ENCODE data around the gene KLK1.
"Not testable (repeated sequence)": the region's sequence is repeated elsewhere in the genome, so short reads cannot be mapped to it uniquely, and the experiment has no call there.

Gene KLK1

DNA sequence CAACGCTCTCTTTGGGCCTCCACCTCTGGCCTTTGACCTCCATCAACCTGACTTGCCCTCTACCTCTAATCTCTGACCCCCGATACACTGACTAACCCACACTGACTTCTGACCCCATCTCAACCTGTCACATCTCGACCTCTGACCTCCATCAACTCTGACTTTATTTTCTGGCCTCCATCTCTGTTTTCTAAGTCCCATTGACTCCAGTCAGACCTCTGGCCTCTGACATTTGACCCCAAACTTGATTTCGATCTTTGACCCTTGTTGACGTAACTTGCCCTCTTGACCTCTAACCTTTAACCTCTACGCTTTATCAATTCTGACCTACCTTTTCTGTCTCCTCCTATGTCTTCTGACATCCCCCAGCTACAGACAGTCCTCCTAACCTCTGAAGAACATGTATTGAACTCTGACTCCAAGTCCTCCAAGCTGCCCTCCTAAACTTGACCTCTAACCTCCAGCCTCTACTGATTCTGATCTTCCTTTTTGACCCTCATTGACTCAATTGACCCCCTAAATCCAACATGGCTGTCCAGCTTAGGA is 32.6 kb downstream of the KLK1 start:
- Histone ChIP-seq H3K4me1 (ENCODE audit: insufficient read depth, poor library complexity, severe bottlenecking) (no peaks in the 10 kb centered on the region), H3K36me3 (ENCODE audit: low read depth) (no peaks in the 10 kb centered on the region), H3K9me3 (ENCODE audit: severe bottlenecking) (no peaks in the 10 kb centered on the region), H3K4me3 (ENCODE audit: severe bottlenecking) (no peak overlapping the region), H3K27me3 (ENCODE audit: insufficient read depth, poor library complexity, severe bottlenecking) (no peaks in the 10 kb centered on the region), H3K27ac (ENCODE audit: poor library complexity, severe bottlenecking) (no peak overlapping the region)
- no peak for DNase-seq (ENCODE audit: low spot score)
- TF ChIP-seq, protein P1, sequence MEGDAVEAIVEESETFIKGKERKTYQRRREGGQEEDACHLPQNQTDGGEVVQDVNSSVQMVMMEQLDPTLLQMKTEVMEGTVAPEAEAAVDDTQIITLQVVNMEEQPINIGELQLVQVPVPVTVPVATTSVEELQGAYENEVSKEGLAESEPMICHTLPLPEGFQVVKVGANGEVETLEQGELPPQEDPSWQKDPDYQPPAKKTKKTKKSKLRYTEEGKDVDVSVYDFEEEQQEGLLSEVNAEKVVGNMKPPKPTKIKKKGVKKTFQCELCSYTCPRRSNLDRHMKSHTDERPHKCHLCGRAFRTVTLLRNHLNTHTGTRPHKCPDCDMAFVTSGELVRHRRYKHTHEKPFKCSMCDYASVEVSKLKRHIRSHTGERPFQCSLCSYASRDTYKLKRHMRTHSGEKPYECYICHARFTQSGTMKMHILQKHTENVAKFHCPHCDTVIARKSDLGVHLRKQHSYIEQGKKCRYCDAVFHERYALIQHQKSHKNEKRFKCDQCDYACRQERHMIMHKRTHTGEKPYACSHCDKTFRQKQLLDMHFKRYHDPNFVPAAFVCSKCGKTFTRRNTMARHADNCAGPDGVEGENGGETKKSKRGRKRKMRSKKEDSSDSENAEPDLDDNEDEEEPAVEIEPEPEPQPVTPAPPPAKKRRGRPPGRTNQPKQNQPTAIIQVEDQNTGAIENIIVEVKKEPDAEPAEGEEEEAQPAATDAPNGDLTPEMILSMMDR (IDR thresholded peaks at IDR 0.05; ENCODE audit: poor library complexity, severe bottlenecking), result no peak
- ATAC-seq (ENCODE audit: low read depth), result no peak

DNA sequence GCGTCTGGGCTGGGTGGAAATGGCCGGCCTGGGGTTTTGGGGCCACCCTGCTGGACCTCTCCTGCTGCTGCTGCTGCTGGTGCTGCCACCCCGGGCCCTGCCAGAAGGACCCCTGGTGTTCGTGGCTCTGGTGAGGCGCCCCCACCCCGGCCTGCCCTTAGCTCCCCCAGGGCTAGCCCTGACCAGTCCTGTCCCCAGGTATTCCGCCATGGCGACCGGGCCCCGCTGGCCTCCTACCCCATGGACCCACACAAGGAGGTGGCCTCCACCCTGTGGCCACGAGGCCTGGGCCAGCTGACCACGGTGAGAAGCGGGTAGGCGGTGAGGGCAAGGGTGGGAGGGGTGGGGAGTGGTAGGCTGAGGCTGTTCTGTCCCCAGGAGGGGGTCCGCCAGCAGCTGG is 33.2 kb downstream of the KLK1 start, which contains the start of gene ACP4:
Gene ACP4 (plus strand): TSS at position 20 of the 400 bp plus-strand sequence. CDS start 0 bp downstream, at position 20.
- TF ChIP-seq, protein P1 (IDR thresholded peaks at IDR 0.05; ENCODE audit: poor library complexity, severe bottlenecking), result no peak
- H3K36me3 ChIP-seq (ENCODE audit: low read depth), result no peaks in the 10 kb centered on the region
- no peaks in the 10 kb centered on the region for H3K9me3 ChIP-seq (ENCODE audit: severe bottlenecking)
- no peaks in the 10 kb centered on the region for H3K27me3 ChIP-seq (ENCODE audit: insufficient read depth, poor library complexity, severe bottlenecking)
- no peak within 1 kb of the TSS for H3K4me3 ChIP-seq (ENCODE audit: severe bottlenecking)
- DNase-seq (ENCODE audit: low spot score), result no peak
- H3K4me1 ChIP-seq (ENCODE audit: insufficient read depth, poor library complexity, severe bottlenecking), result no peaks in the 10 kb centered on the region
- H3K27ac ChIP-seq (ENCODE audit: poor library complexity, severe bottlenecking), result no peak within 1 kb of the TSS
- no peak for ATAC-seq (ENCODE audit: low read depth)

DNA sequence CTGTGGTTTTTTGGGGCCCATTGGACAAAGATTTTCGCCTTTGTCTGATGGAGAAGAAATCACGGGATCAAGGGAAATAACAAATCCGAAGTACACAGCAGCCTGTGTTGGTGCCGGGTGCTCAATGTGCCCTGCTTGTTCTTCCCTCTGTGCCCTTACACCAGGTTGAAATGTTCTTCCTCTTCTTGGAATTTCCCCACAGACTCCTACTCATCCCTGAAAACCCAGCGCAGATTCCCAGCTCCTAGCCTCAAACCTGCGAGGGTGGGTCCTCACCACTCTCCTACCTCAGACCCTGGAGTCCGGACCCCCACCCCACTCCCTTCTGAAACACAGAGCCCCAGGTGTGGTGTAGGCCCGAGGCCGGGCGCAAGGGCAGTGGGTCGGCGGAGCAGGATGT is 38.3 kb downstream of the KLK1 start:
- H3K9me3 ChIP-seq (ENCODE audit: severe bottlenecking), result no peaks in the 10 kb centered on the region
- no peak overlapping the region for H3K27ac ChIP-seq (ENCODE audit: poor library complexity, severe bottlenecking)
- H3K4me1 ChIP-seq (ENCODE audit: insufficient read depth, poor library complexity, severe bottlenecking), result no peaks in the 10 kb centered on the region
- TF ChIP-seq, protein P1 (IDR thresholded peaks at IDR 0.05; ENCODE audit: poor library complexity, severe bottlenecking), result no peak
- ATAC-seq (ENCODE audit: low read depth), result no peak
- no peaks in the 10 kb centered on the region for H3K36me3 ChIP-seq (ENCODE audit: low read depth)
- DNase-seq (ENCODE audit: low spot score), result no peak
- no peak overlapping the region for H3K4me3 ChIP-seq (ENCODE audit: severe bottlenecking)
- H3K27me3 ChIP-seq (ENCODE audit: insufficient read depth, poor library complexity, severe bottlenecking), result peaks cover 4% of the 10 kb centered on the region

DNA sequence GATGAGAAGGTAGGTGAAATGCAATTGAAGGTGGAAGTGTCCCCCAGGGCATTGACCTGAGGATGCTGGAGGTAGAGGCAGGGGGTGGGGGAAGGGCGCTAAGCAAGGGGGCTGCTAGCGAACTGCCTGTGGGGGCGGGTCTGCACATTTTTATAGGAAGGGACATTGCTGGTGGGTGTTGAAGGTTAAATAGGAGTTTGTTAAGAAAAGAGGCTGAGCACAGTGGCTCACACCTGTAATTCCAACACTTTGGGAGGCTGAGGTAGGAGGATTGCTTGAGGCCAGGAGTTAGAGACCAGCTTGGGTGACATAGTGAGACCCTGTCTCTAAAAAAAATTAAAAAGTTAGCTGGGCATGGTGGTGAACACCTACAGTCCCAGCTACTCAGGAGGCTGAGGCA is 38.9 kb downstream of the KLK1 start:
- peaks cover 11% of the 10 kb centered on the region for H3K27me3 ChIP-seq (ENCODE audit: insufficient read depth, poor library complexity, severe bottlenecking)
- H3K36me3 ChIP-seq (ENCODE audit: low read depth), result no peaks in the 10 kb centered on the region
- no peaks in the 10 kb centered on the region for H3K9me3 ChIP-seq (ENCODE audit: severe bottlenecking)
- ATAC-seq (ENCODE audit: low read depth) (no peak), DNase-seq (ENCODE audit: low spot score) (no peak)
- TF ChIP-seq, protein P1 (IDR thresholded peaks at IDR 0.05; ENCODE audit: poor library complexity, severe bottlenecking), result no peak
- H3K27ac ChIP-seq (ENCODE audit: poor library complexity, severe bottlenecking), result no peak overlapping the region
- H3K4me1 ChIP-seq (ENCODE audit: insufficient read depth, poor library complexity, severe bottlenecking), result no peaks in the 10 kb centered on the region
- H3K4me3 ChIP-seq (ENCODE audit: severe bottlenecking), result no peak overlapping the region

DNA sequence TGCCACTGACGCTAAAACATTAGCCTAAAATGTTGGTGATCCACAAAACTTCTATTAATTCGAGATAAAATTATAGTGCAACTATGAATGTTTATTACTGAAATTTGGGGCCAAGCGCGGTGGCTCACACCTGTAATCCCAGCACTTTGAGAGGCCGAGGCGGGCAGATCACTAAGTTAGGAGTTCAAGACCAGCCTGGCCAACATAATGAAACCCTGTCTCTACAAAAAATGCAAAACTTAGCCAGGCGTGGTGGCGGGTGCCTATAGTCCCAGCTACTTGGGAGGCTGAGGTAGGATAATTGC is 39.8 kb downstream of the KLK1 start:
- H3K4me3 ChIP-seq (ENCODE audit: severe bottlenecking); H3K27ac ChIP-seq (ENCODE audit: poor library complexity, severe bottlenecking); DNase-seq (ENCODE audit: low spot score); ATAC-seq (ENCODE audit: low read depth); H3K4me1 ChIP-seq (ENCODE audit: insufficient read depth, poor library complexity, severe bottlenecking); H3K36me3 ChIP-seq (ENCODE audit: low read depth); H3K9me3 ChIP-seq (ENCODE audit: severe bottlenecking): not testable (repeated sequence)
- TF ChIP-seq, protein P1 (IDR thresholded peaks at IDR 0.05; ENCODE audit: poor library complexity, severe bottlenecking), result peak; percentile 59
- peaks cover 20% of the 10 kb centered on the region for H3K27me3 ChIP-seq (ENCODE audit: insufficient read depth, poor library complexity, severe bottlenecking)

Measured in RWPE2 (cell line).